Transverse colon (tissue), 4 donors: ENCODE data around the gene C22orf15. TPM values are rescaled to one million over a fixed set of nuclear protein-coding genes. Genes with fewer than 3 reads are reported as not detected.

Experiments
- DNase-seq: peaks from one replicate; pipeline ENCODE4 v3.0.0-alpha.2; 2019
- H3K27ac ChIP-seq, 4 donors: fragments of 200-600 bp; sonication (generic); 2 replicates each; pipeline ENCODE4 v1.5.1; 2016 to 2018; ENCODE audit warnings: inconsistent platforms in 4 of 4
- H3K27me3 ChIP-seq: fragments of 200-600 bp; sonication (generic); 2 replicates; pipeline ENCODE4 v1.5.1; 2017; ENCODE audit warnings: inconsistent platforms
- H3K36me3 ChIP-seq, 4 donors: fragments of 200-600 bp; sonication (generic); 2 replicates each; pipeline ENCODE4 v1.5.1; 2017 to 2019; ENCODE audit warnings: inconsistent platforms in 4 of 4
- H3K4me1 ChIP-seq, 4 donors: fragments of 200-600 bp; sonication (generic); 2 replicates each; pipeline ENCODE4 v1.5.1; 2017 to 2020; ENCODE audit warnings: inconsistent platforms in 4 of 4
- H3K4me3 ChIP-seq, 4 donors: fragments of 200-600 bp; sonication (generic); 1 replicate in 1 of 4; 2 replicates in 3 of 4; pipeline versions ENCODE4 v1.5.1 to v1.6.1; 2017 to 2019; ENCODE audit warnings: inconsistent platforms in 4 of 4
- H3K9me3 ChIP-seq, 2 donors: fragments of 200-600 bp; sonication (generic); 2 replicates each; pipeline ENCODE4 v1.5.1; 2017 to 2019; ENCODE audit warnings: inconsistent platforms in 2 of 2
- CTCF ChIP-seq, 5 experiments: fragments of 200-600 bp in 3 of 5; fragments of 450-650 bp in 2 of 5; sonication (generic) in 3 of 5; IDR thresholded peaks; 1 replicate in 2 of 5; 2 replicates in 3 of 5; pipeline ENCODE4 v1.5.1; 2016 to 2017; ENCODE audit warnings: antibody characterized with exemption in 5 of 5, inconsistent platforms in 3 of 5, mild to moderate bottlenecking in 2 of 5, moderate library complexity in 1 of 5
- EP300 ChIP-seq: sonication (generic); formaldehyde crosslinking; IDR thresholded peaks from one replicate; pipeline ENCODE4 v1.6.1; 2017; ENCODE audit warnings: antibody characterized with exemption, low read depth
- POLR2A ChIP-seq: fragments of 450-650 bp; IDR thresholded peaks from one replicate; pipeline ENCODE4 v1.6.1; 2016; ENCODE audit warnings: antibody characterized with exemption, mild to moderate bottlenecking, moderate library complexity
- POLR2AphosphoS5 ChIP-seq, 3 donors: sonication (generic); formaldehyde crosslinking; IDR thresholded peaks; one replicate each; pipeline ENCODE4 v1.6.1; 2016; ENCODE audit warnings: antibody characterized with exemption in 3 of 3
- WGBS, 2 donors: methylation state at CpG; one replicate each; pipeline ENCODE4 v1.1.5; 2018; ENCODE audit warnings: low coverage in 1 of 2; 5-methylcytosine and 5-hydroxymethylcytosine counted together
- in situ Hi-C, 4 donors: fragments of 200-750 bp; cut with MboI; loops; one replicate each; pipeline versions ENCODE4 v1.15.0 to v1.15.1; 2017; ENCODE audit warnings: low sequenced_read_pairs in 3 of 4, low pct_ligation_motif_present in 1 of 4, low pct_unique_long_range_greater_than_20kb in 1 of 4
- intact Hi-C: fragments of 100-400 bp; cut with DNase I; formaldehyde crosslinking; loops from one replicate; pipeline ENCODE4 v1.15.1; 2023; ENCODE audit warnings: low total_unique reads
- total RNA-seq, 4 donors: library from RNA; depleted of rRNA; stranded (reverse); fragments of >200 nt; gene quantifications; one replicate each; pipeline ENCODE4 v1.1.0, GENCODE V29; 2016

C22orf15 gene
- total RNA-seq, 4 donors from 2014 or later, result not detected

- TF ChIP-seq POLR2A, result no peak
- no peak for TF ChIP-seq EP300
- TF ChIP-seq CTCF (IDR thresholded peaks at IDR 0.05), result no peak
- TF ChIP-seq POLR2AphosphoS5 (IDR thresholded peaks at IDR 0.05), result no peak
- intact Hi-C loops, result no loop called here
- no peak for DNase-seq
- WGBS, 2 donors, result 67 to 69% methylated on average over 2 to 6 of the region's 6 CpGs
- H3K9me3 ChIP-seq, result no peaks in the 10 kb centered on the region
- no peaks in the 10 kb centered on the region for H3K27me3 ChIP-seq
- no peaks in the 10 kb centered on the region for H3K36me3 ChIP-seq
- H3K27ac ChIP-seq, result no peak overlapping the region
- H3K4me3 ChIP-seq, result no peak overlapping the region
- in situ Hi-C loops, result no loop called here
- H3K4me1 ChIP-seq, result peaks cover 6 to 16% (median 11%) of the 10 kb centered on the region in 4 donors
Observed at GRCh38 chr22:23754980-23755636, 7.7 kb upstream of the C22orf15 start.

GRCh38 chr22:23755711-23756110 is 7.1 kb upstream of the C22orf15 start:
- in situ Hi-C loops (no loop called here), intact Hi-C loops (no loop called here)
- no peaks in the 10 kb centered on the region for H3K9me3 ChIP-seq
- no peak overlapping the region for H3K4me3 ChIP-seq
- H3K36me3 ChIP-seq, result no peaks in the 10 kb centered on the region
- no peaks in the 10 kb centered on the region for H3K27me3 ChIP-seq
- no peak overlapping the region for H3K27ac ChIP-seq
- WGBS, 2 donors, result 40 to 81% methylated on average over 1 to 8 of the region's 8 CpGs
- TF ChIP-seq POLR2A (no peak), POLR2AphosphoS5 (IDR thresholded peaks at IDR 0.05) (no peak), CTCF (IDR thresholded peaks at IDR 0.05) (no peak), EP300 (no peak)
- peaks cover 3 to 10% (median 7%) of the 10 kb centered on the region in 4 donors for H3K4me1 ChIP-seq
- DNase-seq, result no peak

GRCh38 chr22:23756891-23757290 is 5.9 kb upstream of the C22orf15 start:
- WGBS, 2 donors, result 53 to 75% methylated on average over 3 to 4 of the region's 4 CpGs

GRCh38 chr22:23759566-23759965 is 3.2 kb upstream of the C22orf15 start:
- intact Hi-C loops (no loop called here), in situ Hi-C loops (no loop called here)
- H3K9me3 ChIP-seq, result no peaks in the 10 kb centered on the region
- H3K4me3 ChIP-seq, result no peak overlapping the region
- H3K27ac ChIP-seq, result no peak overlapping the region
- no peaks in the 10 kb centered on the region for H3K36me3 ChIP-seq
- 70 to 86% methylated on average over 2 to 4 of the region's 4 CpGs for WGBS, 2 donors
- no peaks in the 10 kb centered on the region for H3K27me3 ChIP-seq
- no peak for TF ChIP-seq EP300
- TF ChIP-seq POLR2A, result no peak
- TF ChIP-seq CTCF (IDR thresholded peaks at IDR 0.05), result no peak
- no peak for TF ChIP-seq POLR2AphosphoS5 (IDR thresholded peaks at IDR 0.05)
- DNase-seq, result no peak
- H3K4me1 ChIP-seq, result peaks cover 0 to 20% (median 9%) of the 10 kb centered on the region in 4 donors

More at GRCh38 chr22:23756891-23757290, 5.9 kb upstream of the C22orf15 start:
- Histone ChIP-seq H3K27ac (no peak overlapping the region), H3K36me3 (no peaks in the 10 kb centered on the region), H3K4me1 (peaks cover 0 to 3% (median 2%) of the 10 kb centered on the region in 4 donors), H3K9me3 (no peaks in the 10 kb centered on the region), H3K27me3 (no peaks in the 10 kb centered on the region), H3K4me3 (no peak overlapping the region)
- in situ Hi-C loops, result no loop called here
- intact Hi-C loops, result no loop called here
- TF ChIP-seq POLR2A (no peak), CTCF (IDR thresholded peaks at IDR 0.05) (no peak), EP300 (no peak), POLR2AphosphoS5 (IDR thresholded peaks at IDR 0.05) (no peak)
- DNase-seq, result no peak
